Left ventricle myocardium inferior (tissue), 1 donor: ENCODE results near the gene ADAT3. TPM values are rescaled to one million over a fixed set of nuclear protein-coding genes. Genes with fewer than 3 reads are reported as not detected.
A peak's percentile ranks its signal among the peaks of the same experiment; 100 is the strongest.
"Not testable (repeated sequence)": the region's sequence is repeated elsewhere in the genome, so short reads cannot be mapped to it uniquely, and the experiment has no call there.

ENCODE experiments used
- DNase-seq: peaks from one replicate; pipeline ENCODE4 v3.0.0-alpha.2; 2020
- H3K27ac ChIP-seq: fragments of 200-600 bp; replicated peaks from 2 replicates; pipeline ENCODE4 v1.8.0; 2021
- H3K27me3 ChIP-seq: fragments of 200-600 bp; 2 replicates; pipeline ENCODE4 v1.8.0; 2021; ENCODE audit warnings: low read depth
- H3K36me3 ChIP-seq: fragments of 200-600 bp; 2 replicates; pipeline ENCODE4 v1.8.0; 2021
- H3K4me1 ChIP-seq: fragments of 200-600 bp; 2 replicates; pipeline ENCODE4 v1.8.0; 2021
- H3K4me3 ChIP-seq: fragments of 200-600 bp; 2 replicates; pipeline ENCODE4 v1.8.0; 2021; ENCODE audit warnings: mild to moderate bottlenecking, moderate library complexity
- H3K9me3 ChIP-seq: fragments of 200-600 bp; replicated peaks from 2 replicates; pipeline ENCODE4 v1.8.0; 2021
- intact Hi-C: fragments of 100-400 bp; cut with micrococcal nuclease; formaldehyde crosslinking; loops from one replicate; pipeline ENCODE4 v1.11.0; 2022
- total RNA-seq: library from RNA; stranded (reverse); fragmentation: NEBNext Ultra II Directional; extraction: Animal tissue kit (Norgen Biotek cat#: 25700); gene quantifications from one replicate; pipeline ENCODE4 v1.2.1, GENCODE V29; 2021
- TF ChIP-seq, protein P1 (sequence below): fragments of 200-600 bp; IDR thresholded peaks from 2 replicates; pipeline ENCODE4 v1.8.0; 2021; ENCODE audit warnings: antibody characterized with exemption, mild to moderate bottlenecking, borderline replicate concordance
- donor health status: DM: no; HTN: yes; CAD: no; lungs with severe emphysema.

ADAT3 gene
- total RNA-seq, 1 donor from 2014 or later = 1.8 TPM

GRCh38 chr19:1882089-1882785 is 23.0 kb upstream of the ADAT3 start:
- TF ChIP-seq, protein P1, sequence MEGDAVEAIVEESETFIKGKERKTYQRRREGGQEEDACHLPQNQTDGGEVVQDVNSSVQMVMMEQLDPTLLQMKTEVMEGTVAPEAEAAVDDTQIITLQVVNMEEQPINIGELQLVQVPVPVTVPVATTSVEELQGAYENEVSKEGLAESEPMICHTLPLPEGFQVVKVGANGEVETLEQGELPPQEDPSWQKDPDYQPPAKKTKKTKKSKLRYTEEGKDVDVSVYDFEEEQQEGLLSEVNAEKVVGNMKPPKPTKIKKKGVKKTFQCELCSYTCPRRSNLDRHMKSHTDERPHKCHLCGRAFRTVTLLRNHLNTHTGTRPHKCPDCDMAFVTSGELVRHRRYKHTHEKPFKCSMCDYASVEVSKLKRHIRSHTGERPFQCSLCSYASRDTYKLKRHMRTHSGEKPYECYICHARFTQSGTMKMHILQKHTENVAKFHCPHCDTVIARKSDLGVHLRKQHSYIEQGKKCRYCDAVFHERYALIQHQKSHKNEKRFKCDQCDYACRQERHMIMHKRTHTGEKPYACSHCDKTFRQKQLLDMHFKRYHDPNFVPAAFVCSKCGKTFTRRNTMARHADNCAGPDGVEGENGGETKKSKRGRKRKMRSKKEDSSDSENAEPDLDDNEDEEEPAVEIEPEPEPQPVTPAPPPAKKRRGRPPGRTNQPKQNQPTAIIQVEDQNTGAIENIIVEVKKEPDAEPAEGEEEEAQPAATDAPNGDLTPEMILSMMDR = no peak
- intact Hi-C loops = no loop called here
- H3K4me3 ChIP-seq = peak overlapping the region; percentile 85
- peak overlapping the region; percentile 90 for H3K27ac ChIP-seq
- no peaks in the 10 kb centered on the region for H3K36me3 ChIP-seq
- H3K27me3 ChIP-seq = no peaks in the 10 kb centered on the region
- DNase-seq = no peak
- no peaks in the 10 kb centered on the region for H3K9me3 ChIP-seq
- peaks cover 63% of the 10 kb centered on the region for H3K4me1 ChIP-seq

GRCh38 chr19:1882786-1883692 is 22.2 kb upstream of the ADAT3 start:
- Histone ChIP-seq H3K36me3 (no peaks in the 10 kb centered on the region), H3K4me1 (peaks cover 64% of the 10 kb centered on the region), H3K27ac (peak overlapping the region; percentile 90), H3K27me3 (no peaks in the 10 kb centered on the region), H3K4me3 (peak overlapping the region; percentile 85), H3K9me3 (no peaks in the 10 kb centered on the region)
- DNase-seq = no peak
- intact Hi-C loops = no loop called here
- TF ChIP-seq, protein P1 = no peak

GRCh38 chr19:1883784-1884183 is 21.4 kb upstream of the ADAT3 start:
- DNase-seq = no peak
- TF ChIP-seq, protein P1 = no peak
- intact Hi-C loops = no loop called here
- no peaks in the 10 kb centered on the region for H3K9me3 ChIP-seq
- peak overlapping the region; percentile 90 for H3K27ac ChIP-seq
- peak overlapping the region; percentile 85 for H3K4me3 ChIP-seq
- no peaks in the 10 kb centered on the region for H3K36me3 ChIP-seq
- peaks cover 60% of the 10 kb centered on the region for H3K4me1 ChIP-seq
- H3K27me3 ChIP-seq = no peaks in the 10 kb centered on the region

DNA sequence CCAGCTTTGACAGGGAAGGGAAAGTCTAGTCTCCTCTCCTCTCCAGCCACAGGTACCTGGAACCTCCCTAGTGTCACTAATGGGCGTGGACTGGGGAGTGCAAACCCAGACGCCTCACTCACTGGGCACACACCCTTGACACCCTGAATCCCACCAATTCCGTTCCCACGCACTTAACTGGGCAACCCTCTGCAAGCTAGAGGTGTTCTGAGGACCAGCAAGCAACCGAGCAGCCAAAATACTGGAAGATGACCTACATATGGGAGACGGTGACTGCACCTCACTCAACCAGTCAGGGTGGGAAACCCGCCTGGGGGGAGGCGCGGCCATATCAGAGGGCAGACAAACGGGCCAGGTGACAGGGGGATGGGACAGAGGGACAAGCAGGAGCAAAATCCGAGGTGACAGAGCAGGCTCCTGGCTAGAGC is 20.9 kb upstream of the ADAT3 start:
- TF ChIP-seq, protein P1 = no peak
- Histone ChIP-seq H3K36me3 (no peaks in the 10 kb centered on the region), H3K27me3 (no peaks in the 10 kb centered on the region), H3K27ac (peak overlapping the region; percentile 90), H3K4me1 (peaks cover 59% of the 10 kb centered on the region), H3K9me3 (no peaks in the 10 kb centered on the region), H3K4me3 (peak overlapping the region; percentile 85)
- intact Hi-C loops = no loop called here
- no peak for DNase-seq

DNA sequence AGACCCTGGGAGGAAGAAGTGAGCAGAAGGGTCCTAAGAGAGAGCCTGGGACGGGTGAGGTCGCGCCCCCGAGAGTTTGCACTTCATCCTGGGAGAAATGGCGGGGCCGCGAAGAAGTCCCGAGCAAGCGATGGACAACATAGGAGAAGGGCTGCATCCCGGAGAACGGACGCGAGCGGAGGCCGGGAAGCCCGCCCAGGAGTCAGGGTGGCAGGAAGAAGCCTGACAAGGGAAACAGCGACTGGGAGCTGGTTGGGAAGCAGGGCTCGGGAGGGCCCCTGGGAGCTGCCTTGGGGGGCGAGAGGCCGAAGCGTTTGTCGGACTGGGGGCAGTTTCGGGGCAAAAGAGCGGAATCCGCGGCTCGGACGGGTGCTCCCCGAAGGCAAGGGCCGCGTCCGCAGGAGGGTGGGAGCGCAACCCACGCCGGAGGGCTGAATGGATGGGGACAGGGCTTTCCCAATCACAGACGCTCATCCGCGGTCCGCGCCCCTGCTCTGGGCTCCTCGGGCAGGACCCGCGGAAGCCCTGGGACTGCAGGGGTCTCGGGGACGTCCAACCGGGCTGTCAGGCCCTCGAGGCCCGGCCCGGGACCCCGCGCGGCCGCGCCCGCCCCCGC is 20.4 kb upstream of the ADAT3 start:
- intact Hi-C loops = no loop called here
- H3K27me3 ChIP-seq = no peaks in the 10 kb centered on the region
- no peaks in the 10 kb centered on the region for H3K9me3 ChIP-seq
- H3K4me1 ChIP-seq = peaks cover 58% of the 10 kb centered on the region
- no peak for DNase-seq
- peak overlapping the region; percentile 90 for H3K27ac ChIP-seq
- no peaks in the 10 kb centered on the region for H3K36me3 ChIP-seq
- peak overlapping the region; percentile 85 for H3K4me3 ChIP-seq
- TF ChIP-seq, protein P1 = no peak

- Histone ChIP-seq H3K27ac (peak within 1 kb of the TSS; percentile 90), H3K4me1 (peaks cover 51% of the 10 kb centered on the region), H3K4me3 (peak within 1 kb of the TSS; percentile 85)
- H3K27me3 ChIP-seq, H3K36me3 ChIP-seq, intact Hi-C loops, H3K9me3 ChIP-seq: not testable (repeated sequence)
- DNase-seq = peak; percentile 95
Observed at GRCh38 chr19:1885398-1886119, 19.6 kb upstream of the ADAT3 start, which contains the start of gene ABHD17A. Gene ABHD17A, minus strand, starts transcription at chr19:1885496. Its CDS starts 3,930 bp downstream, at chr19:1881566.

- H3K27me3 ChIP-seq, H3K36me3 ChIP-seq, DNase-seq, H3K9me3 ChIP-seq, H3K4me3 ChIP-seq, intact Hi-C loops: not testable (repeated sequence)
- Histone ChIP-seq H3K27ac (peak overlapping the region; percentile 58), H3K4me1 (peaks cover 45% of the 10 kb centered on the region)
Observed at GRCh38 chr19:1886360-1886759, 18.8 kb upstream of the ADAT3 start.
